Ureter (tissue), 1 donor: Measurements from ENCODE around the gene KCTD4. TPM values are rescaled to one million over a fixed set of nuclear protein-coding genes. Genes with fewer than 3 reads are reported as not detected.
"Not testable (repeated sequence)": the region's sequence is repeated elsewhere in the genome, so short reads cannot be mapped to it uniquely, and the experiment has no call there.

ENCODE experiments used
- DNase-seq: peaks from one replicate; pipeline ENCODE4 v3.0.0-alpha.2; 2020; ENCODE audit warnings: low spot score
- total RNA-seq: library from RNA; stranded (reverse); gene quantifications from one replicate; pipeline ENCODE4 v1.2.4, GENCODE V29; 2023
- donor health status: DM: yes; HTN: yes; CAD: no.

Gene KCTD4
- total RNA-seq, 1 donor from 2014 or later, result not detected

GRCh38 chr13:45215392-45216077 lies 14.7 kb upstream of the KCTD4 start:
- DNase-seq, result no peak

DNA sequence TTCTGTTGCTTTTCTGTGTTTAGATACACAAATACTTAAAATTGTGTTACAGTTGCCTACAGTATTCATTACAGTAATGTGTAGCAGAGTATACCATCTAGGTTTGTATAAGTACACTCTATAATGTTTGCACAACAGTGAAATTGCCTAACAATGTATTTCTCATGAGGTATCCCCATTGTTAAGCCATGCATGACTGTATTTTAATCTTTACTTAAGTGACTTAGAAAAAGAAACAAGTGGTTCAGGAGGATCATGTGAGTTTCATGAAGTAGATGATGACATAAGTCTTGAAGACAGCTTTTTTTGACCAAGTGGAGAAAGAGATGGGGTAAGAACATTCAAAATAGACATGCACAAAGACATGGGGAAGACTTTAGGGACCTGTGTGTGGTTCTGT lies 8.4 kb upstream of the KCTD4 start:
- no peak for DNase-seq

GRCh38 chr13:45208132-45208531 lies 7.3 kb upstream of the KCTD4 start:
- no peak for DNase-seq

GRCh38 chr13:45207319-45207718 lies 6.5 kb upstream of the KCTD4 start:
- DNase-seq, result no peak

DNA sequence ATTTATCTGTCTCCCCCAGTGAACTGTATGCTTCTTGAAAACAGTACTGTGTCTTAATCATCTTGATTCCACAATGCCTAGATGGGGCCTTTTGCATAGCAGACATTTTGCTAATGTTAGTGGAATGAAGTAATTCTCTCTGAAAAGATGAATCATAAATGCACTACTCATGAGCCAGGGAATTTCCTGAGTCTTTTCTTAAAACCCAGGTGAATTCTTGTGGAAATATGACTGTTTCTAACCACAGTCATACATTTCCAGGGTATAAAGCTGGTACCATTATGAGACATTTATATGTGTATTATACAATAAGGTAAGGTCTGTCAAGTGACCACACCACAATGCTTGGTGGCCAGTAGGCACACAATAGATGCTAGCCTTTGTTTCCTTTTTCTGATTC lies 5.5 kb upstream of the KCTD4 start:
- DNase-seq, result no peak

DNA sequence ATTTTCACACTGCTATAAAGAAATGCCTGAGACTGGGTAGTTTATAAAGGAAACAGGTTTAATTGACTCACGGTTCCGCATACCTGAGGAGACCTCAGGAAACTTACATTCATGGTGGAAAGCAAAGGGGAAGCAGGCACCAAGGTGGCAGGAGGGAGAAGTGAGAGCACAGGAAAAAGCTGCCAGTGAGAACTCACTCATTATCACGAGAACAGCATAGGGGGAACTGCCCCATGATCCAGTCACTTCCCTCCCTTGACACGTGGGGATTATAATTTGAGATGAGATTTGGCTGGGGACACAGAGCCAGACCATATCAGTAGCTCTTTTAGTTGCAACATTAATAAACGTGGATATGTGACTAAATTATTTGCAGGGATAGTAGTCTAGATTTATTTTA lies 4.3 kb upstream of the KCTD4 start:
- DNase-seq, result no peak

GRCh38 chr13:45199711-45200110 lies 1.1 kb downstream of the KCTD4 start:
- no peak for DNase-seq

- no peak for DNase-seq
Observed at GRCh38 chr13:45198924-45199323, 1.9 kb downstream of the KCTD4 start.

DNA sequence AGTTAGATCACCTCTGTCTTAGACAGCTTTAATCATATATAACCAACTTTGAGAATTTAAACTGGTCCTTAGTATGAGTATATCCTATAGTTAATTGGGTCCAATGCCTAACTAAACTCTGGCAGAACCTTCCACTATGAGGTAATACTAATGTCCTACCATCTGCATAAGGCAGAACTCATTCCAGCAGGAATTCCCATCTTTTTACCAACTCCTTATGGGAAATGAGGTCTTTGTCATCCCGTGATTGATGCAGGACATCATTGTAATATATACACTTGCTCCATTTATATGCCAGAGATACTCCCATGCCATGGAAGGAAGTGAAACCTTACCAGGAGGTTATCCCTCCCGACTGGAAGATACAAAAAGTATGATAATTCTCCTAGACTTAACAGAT lies 2.8 kb downstream of the KCTD4 start:
- DNase-seq, result no peak

DNA sequence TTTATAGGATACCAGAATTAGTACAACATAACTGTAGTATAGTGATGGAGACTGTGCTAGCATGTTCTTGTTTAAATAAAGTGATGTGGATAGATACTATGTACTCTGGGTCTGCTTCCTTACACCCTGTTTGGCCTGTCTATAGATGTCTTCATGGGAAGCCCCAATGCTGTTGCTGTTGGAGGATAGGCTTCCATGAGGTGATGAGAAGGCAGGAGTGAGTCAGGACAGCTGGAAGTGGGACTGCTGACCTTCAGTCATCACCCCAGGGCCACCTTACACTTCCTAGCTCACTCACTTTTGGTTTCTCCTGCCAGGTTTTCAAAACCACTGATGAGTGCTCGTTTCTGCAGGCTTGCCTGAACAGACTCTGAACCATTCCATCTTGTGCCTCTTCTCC lies 4.2 kb downstream of the KCTD4 start:
- DNase-seq, result no peak

DNA sequence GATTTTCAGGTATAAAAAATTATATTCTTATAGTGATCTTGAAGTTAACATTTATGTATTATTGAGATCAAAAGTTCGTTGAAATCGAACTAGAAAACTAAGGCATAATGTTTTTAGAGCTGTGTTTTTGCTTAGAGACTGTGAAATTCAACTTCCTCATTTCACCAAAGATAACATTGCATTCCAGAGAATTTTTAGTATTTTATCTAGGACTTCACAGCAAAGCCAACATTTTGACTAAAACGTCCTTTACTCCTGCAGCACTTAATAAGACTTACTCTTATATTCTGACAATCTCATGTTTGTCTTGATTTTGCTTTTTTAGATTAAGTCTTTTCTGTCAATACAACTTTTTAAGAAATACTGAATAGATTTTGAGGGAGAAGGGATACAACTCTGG lies 4.7 kb downstream of the KCTD4 start:
- DNase-seq, result no peak

DNA sequence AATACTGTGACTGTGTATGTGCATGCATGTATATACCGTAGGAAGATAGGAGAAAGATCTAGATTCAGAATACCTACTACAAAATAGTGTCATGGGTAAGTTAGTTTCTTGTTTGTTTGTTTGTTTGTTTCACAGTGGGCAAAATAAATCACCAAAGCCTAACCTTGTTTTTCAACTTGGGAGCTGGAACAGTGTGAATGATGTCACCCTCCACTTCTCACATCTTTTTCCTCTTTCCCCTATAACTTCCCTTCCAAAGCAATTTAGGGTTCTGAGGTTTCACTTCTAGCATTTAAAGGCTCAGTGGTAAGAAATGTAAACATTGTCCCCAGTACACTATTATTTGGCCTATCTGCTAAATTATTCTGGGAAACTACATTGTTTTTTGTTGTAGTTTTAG lies 5.4 kb downstream of the KCTD4 start:
- DNase-seq, result no peak

- DNase-seq, result no peak
Observed at GRCh38 chr13:45194081-45194939, 6.5 kb downstream of the KCTD4 start.

- no peak for DNase-seq
Observed at GRCh38 chr13:45191874-45192273, 9.0 kb downstream of the KCTD4 start.

GRCh38 chr13:45189511-45189910 lies 11.3 kb downstream of the KCTD4 start:
- DNase-seq, result not testable (repeated sequence)

GRCh38 chr13:45189077-45189476 lies 11.8 kb downstream of the KCTD4 start:
- not testable (repeated sequence) for DNase-seq

DNA sequence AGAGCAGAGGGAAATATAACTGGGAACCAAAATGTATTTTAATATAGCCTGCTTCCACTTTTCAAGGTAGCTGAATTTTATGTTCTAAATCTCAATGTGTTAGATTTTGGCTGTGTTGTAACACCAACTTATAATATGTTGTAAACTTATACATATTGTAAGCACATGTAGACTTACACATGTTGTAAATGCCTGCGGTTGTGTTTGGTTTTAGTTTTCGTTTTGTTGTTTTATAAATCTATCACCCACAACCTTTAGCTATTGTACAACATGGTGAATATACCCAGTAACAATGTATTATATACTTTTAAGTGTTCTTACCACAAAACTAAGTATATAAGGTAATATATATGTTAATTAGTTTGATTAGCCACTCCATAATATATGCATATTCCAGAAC lies 15.6 kb downstream of the KCTD4 start:
- no peak for DNase-seq

- no peak for DNase-seq
Observed at GRCh38 chr13:45184693-45185092, 16.2 kb downstream of the KCTD4 start.

GRCh38 chr13:45180713-45181601 lies 19.9 kb downstream of the KCTD4 start:
- no peak for DNase-seq

DNA sequence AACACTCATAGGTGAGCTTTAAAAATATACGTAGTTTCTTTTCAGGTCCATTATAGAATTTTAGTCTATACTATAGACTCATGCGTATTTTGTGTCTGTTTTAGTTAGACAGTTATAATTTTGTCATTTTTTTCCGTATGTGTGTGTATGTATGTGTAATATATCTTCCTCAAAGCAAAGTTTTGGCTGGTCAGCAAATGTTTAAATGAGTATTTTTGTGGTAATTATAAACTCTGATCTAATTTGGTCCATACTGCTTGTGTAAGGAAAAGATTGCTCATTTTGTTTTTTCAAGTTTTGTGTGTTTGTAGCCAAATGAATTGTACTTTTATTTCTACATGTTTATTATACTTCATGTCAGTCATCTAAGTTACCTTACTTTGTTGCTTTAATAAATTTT lies 20.5 kb downstream of the KCTD4 start:
- DNase-seq, result no peak

DNA sequence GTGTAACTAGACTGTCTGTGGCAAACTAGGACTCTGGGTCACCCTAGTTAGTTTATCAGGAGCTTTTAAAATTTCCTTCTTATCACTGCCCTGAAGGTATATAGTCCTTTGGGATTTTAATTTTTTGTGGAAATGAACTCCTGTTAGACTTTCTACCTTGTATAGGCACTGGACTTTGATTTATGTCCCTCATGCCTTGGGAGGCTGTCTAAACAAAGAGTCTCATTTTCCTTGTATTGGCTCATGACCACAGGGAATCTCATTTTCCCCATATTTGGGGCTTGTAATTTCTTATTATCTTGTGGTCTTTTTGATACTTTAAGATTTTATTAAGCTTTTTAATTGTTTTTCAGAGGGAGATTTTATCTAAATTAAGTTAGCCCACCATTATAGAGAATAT lies 21.4 kb downstream of the KCTD4 start:
- DNase-seq, result no peak
